Mesendoderm (in vitro differentiated cells): Measurements from ENCODE around the gene CACNA1C.
A peak's percentile ranks its signal among the peaks of the same experiment; 100 is the strongest.

Source experiments
- DNase-seq: peaks from one replicate; pipeline ENCODE4 v3.0.0; 2013
- H2AK5ac ChIP-seq: 2 replicates; pipeline ENCODE4 v1.6.1; 2013; ENCODE audit warnings: low read length, inconsistent platforms
- H2BK120ac ChIP-seq: 2 replicates; pipeline ENCODE4 v1.6.1; 2013; ENCODE audit warnings: low read depth, mild to moderate bottlenecking, low read length, moderate library complexity, mixed read lengths
- H2BK15ac ChIP-seq: replicated peaks from 2 replicates; pipeline ENCODE4 v1.6.1; 2013; ENCODE audit warnings: low read depth, mild to moderate bottlenecking, moderate library complexity
- H2BK5ac ChIP-seq: 2 replicates; pipeline ENCODE4 v1.6.1; 2013; ENCODE audit warnings: low read length, inconsistent platforms
- H3K18ac ChIP-seq: 2 replicates; pipeline ENCODE4 v1.6.1; 2013; ENCODE audit warnings: mild to moderate bottlenecking, low read length, mixed read lengths
- H3K23ac ChIP-seq: one replicate; pipeline ENCODE4 v1.6.1; 2013; ENCODE audit warnings: low read length
- H3K27ac ChIP-seq: 2 replicates; pipeline ENCODE4 v1.5.1; 2013; ENCODE audit warnings: low read depth, mild to moderate bottlenecking, inconsistent platforms, low read length, moderate library complexity
- H3K27me3 ChIP-seq: 2 replicates; pipeline ENCODE4 v1.6.1; 2013; ENCODE audit warnings: low read length, control low read depth, mild to moderate bottlenecking, inconsistent platforms; ENCODE audit not compliant: insufficient read depth, poor library complexity
- H3K36me3 ChIP-seq: 2 replicates; pipeline ENCODE4 v1.6.1; 2013; ENCODE audit warnings: low read length, inconsistent platforms; ENCODE audit not compliant: control insufficient read depth, insufficient read depth
- H3K4ac ChIP-seq: one replicate; pipeline ENCODE4 v1.6.1; 2013; ENCODE audit warnings: low read depth, mild to moderate bottlenecking, low read length, moderate library complexity
- H3K4me1 ChIP-seq: 2 replicates; pipeline ENCODE4 v1.6.1; 2013; ENCODE audit warnings: low read depth, low read length, inconsistent platforms; ENCODE audit not compliant: control insufficient read depth
- H3K4me2 ChIP-seq: 2 replicates; pipeline ENCODE4 v1.6.1; 2013; ENCODE audit warnings: low read length
- H3K4me3 ChIP-seq: 2 replicates; pipeline ENCODE4 v1.5.1; 2013; ENCODE audit warnings: mild to moderate bottlenecking, low read length
- H3K56ac ChIP-seq: one replicate; pipeline ENCODE4 v1.6.1; 2013; ENCODE audit warnings: low read length
- H3K79me1 ChIP-seq: 2 replicates; pipeline ENCODE4 v1.6.1; 2013; ENCODE audit warnings: low read length, inconsistent platforms
- H3K79me2 ChIP-seq: 2 replicates; pipeline ENCODE4 v1.6.1; 2013; ENCODE audit warnings: mild to moderate bottlenecking, low read length; ENCODE audit not compliant: control insufficient read depth, insufficient read depth
- H3K9ac ChIP-seq: 2 replicates; pipeline ENCODE4 v1.6.1; 2013; ENCODE audit warnings: low read length, inconsistent platforms
- H4K5ac ChIP-seq: one replicate; pipeline ENCODE4 v1.6.1; 2013; ENCODE audit warnings: low read length
- H4K8ac ChIP-seq: one replicate; pipeline ENCODE4 v1.6.1; 2013; ENCODE audit warnings: low read depth, mild to moderate bottlenecking, control low read depth, low read length, moderate library complexity
- WGBS: extraction: QIAGEN DNeasy Blood & Tissue Kit; methylation state at CpG from one replicate; pipeline ENCODE4 v1.1.7; 2013; ENCODE audit warnings: low lambda C conversion rate, missing lambda C conversion rate; ENCODE audit not compliant: insufficient coverage; ENCODE audit errors: extremely low coverage; 5-methylcytosine and 5-hydroxymethylcytosine counted together

CACNA1C gene

DNA sequence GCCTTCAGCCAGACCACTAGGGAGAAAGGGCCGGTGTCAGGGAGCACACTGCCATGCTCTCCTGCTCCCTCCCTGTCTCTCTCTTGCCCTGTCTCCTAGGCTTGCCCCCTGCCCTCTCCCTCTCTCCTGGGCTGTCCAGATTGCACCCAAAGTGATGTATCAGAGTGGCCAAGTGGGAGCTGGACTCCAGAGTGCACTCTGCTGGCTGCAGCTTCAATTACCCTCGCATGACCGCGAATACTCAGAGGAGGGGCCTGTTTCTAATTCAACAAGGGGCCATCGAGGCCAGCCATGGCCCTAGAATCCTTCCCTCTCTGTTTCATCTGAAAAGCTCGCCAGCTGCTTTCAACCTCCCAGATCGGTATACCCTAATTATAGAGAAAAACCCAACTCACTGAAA lies 535.6 kb downstream of the CACNA1C start:
- peaks cover 2% of the 10 kb centered on the region for H3K27me3 ChIP-seq
- no peak overlapping the region for H4K5ac ChIP-seq
- no peak overlapping the region for H2BK5ac ChIP-seq
- H3K36me3 ChIP-seq = no peaks in the 10 kb centered on the region
- H3K79me2 ChIP-seq = no peaks in the 10 kb centered on the region
- no peak overlapping the region for H3K23ac ChIP-seq
- peak; percentile 18 for DNase-seq
- no peak overlapping the region for H3K9ac ChIP-seq
- no peaks in the 10 kb centered on the region for H3K79me1 ChIP-seq
- H3K56ac ChIP-seq = no peak overlapping the region
- H2AK5ac ChIP-seq = no peak overlapping the region
- peaks cover 1% of the 10 kb centered on the region for H3K4me1 ChIP-seq
- no peak overlapping the region for H3K4me3 ChIP-seq
- no peak overlapping the region for H3K18ac ChIP-seq
- no CpG with 5 or more reads among the region's 7 CpGs for WGBS
- no peak overlapping the region for H3K27ac ChIP-seq
- no peak overlapping the region for H4K8ac ChIP-seq
- no peak overlapping the region for H2BK120ac ChIP-seq
- H3K4ac ChIP-seq = no peak overlapping the region
- H2BK15ac ChIP-seq = no peak overlapping the region
- H3K4me2 ChIP-seq = no peak overlapping the region

DNA sequence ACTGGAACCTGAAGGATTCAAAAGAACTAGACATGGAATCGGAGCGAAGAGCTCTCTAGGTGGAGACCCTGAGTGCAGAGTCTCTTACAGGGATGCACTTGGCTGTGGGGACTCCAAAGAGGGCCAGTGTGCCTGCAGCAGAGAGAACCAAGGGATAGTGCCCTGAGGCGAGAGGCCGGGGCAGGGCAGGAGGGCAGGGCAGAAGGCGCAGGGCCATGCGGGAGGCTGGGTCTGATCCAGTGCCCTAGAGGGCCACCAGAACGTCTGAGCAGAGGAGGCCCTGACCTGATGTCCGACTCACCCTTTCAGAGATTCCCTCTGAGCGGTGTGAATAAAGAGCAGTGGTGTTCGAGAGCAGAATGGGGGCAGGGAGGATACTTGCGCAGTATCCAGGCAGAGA lies 536.6 kb downstream of the CACNA1C start:
- no CpG with 5 or more reads among the region's 11 CpGs for WGBS
- no peaks in the 10 kb centered on the region for H3K79me2 ChIP-seq
- H3K27me3 ChIP-seq = no peaks in the 10 kb centered on the region
- no peak overlapping the region for H2BK120ac ChIP-seq
- no peak overlapping the region for H2AK5ac ChIP-seq
- no peak overlapping the region for H3K23ac ChIP-seq
- H4K8ac ChIP-seq = no peak overlapping the region
- no peak overlapping the region for H3K4me3 ChIP-seq
- no peak overlapping the region for H2BK15ac ChIP-seq
- no peak overlapping the region for H3K4me2 ChIP-seq
- H3K27ac ChIP-seq = no peak overlapping the region
- peaks cover 1% of the 10 kb centered on the region for H3K4me1 ChIP-seq
- H4K5ac ChIP-seq = no peak overlapping the region
- DNase-seq = no peak
- H2BK5ac ChIP-seq = no peak overlapping the region
- no peak overlapping the region for H3K56ac ChIP-seq
- no peak overlapping the region for H3K18ac ChIP-seq
- H3K9ac ChIP-seq = no peak overlapping the region
- no peaks in the 10 kb centered on the region for H3K79me1 ChIP-seq
- no peaks in the 10 kb centered on the region for H3K36me3 ChIP-seq
- no peak overlapping the region for H3K4ac ChIP-seq

- WGBS = no CpG with 5 or more reads among the region's 5 CpGs
Observed at GRCh38 chr12:2593045-2593444, 540.3 kb downstream of the CACNA1C start.

GRCh38 chr12:2596441-2596840 lies 543.7 kb downstream of the CACNA1C start:
- Histone ChIP-seq H4K8ac (no peak overlapping the region), H2AK5ac (no peak overlapping the region), H3K79me1 (no peaks in the 10 kb centered on the region), H3K36me3 (no peaks in the 10 kb centered on the region), H3K4me3 (no peak overlapping the region), H3K27me3 (no peaks in the 10 kb centered on the region), H3K4me2 (no peak overlapping the region), H3K18ac (no peak overlapping the region), H2BK15ac (no peak overlapping the region), H3K4me1 (no peaks in the 10 kb centered on the region), H2BK120ac (no peak overlapping the region), H3K27ac (no peak overlapping the region), H2BK5ac (no peak overlapping the region), H3K56ac (no peak overlapping the region), H3K23ac (no peak overlapping the region), H3K79me2 (no peaks in the 10 kb centered on the region), H3K9ac (no peak overlapping the region), H4K5ac (no peak overlapping the region), H3K4ac (no peak overlapping the region)
- DNase-seq = no peak
- no CpG with 5 or more reads among the region's 6 CpGs for WGBS

More at GRCh38 chr12:2593045-2593444, 540.3 kb downstream of the CACNA1C start:
- Histone ChIP-seq H3K27ac (no peak overlapping the region), H3K4ac (no peak overlapping the region), H3K36me3 (no peaks in the 10 kb centered on the region), H3K23ac (no peak overlapping the region), H3K4me3 (no peak overlapping the region), H4K8ac (no peak overlapping the region), H2BK120ac (no peak overlapping the region), H3K4me2 (no peak overlapping the region), H3K18ac (no peak overlapping the region), H2BK5ac (no peak overlapping the region), H2BK15ac (no peak overlapping the region), H3K56ac (no peak overlapping the region), H3K9ac (no peak overlapping the region), H4K5ac (no peak overlapping the region), H3K4me1 (no peaks in the 10 kb centered on the region), H3K27me3 (no peaks in the 10 kb centered on the region), H3K79me2 (no peaks in the 10 kb centered on the region), H2AK5ac (no peak overlapping the region), H3K79me1 (no peaks in the 10 kb centered on the region)
- DNase-seq = no peak

DNA sequence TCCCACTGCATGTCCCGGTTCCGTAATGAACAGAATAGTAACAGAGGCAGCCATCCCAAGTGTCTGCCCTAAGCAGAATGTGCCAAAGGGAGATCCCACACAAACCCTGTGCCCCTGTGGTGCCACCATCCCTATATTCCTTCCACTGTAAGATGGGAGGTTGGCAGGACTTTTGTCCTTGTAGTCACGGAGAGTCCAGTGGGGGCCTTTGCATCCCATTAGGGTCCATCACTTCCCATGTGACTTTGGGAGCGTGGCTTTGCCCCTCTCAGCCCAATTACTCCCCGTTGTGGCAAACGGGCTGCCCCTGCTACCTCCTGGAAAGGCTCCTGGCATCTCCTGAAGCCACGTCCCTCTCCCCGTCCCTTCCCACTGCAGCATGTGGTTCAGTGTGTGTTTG lies 552.5 kb downstream of the CACNA1C start:
- Histone ChIP-seq H3K79me2 (no peaks in the 10 kb centered on the region), H3K79me1 (no peaks in the 10 kb centered on the region), H3K23ac (no peak overlapping the region), H3K4me3 (no peak overlapping the region), H3K18ac (no peak overlapping the region), H3K4me2 (no peak overlapping the region), H2AK5ac (no peak overlapping the region), H2BK5ac (no peak overlapping the region), H2BK15ac (no peak overlapping the region), H3K4ac (no peak overlapping the region), H2BK120ac (no peak overlapping the region), H4K8ac (no peak overlapping the region), H3K27ac (no peak overlapping the region), H3K36me3 (no peaks in the 10 kb centered on the region), H4K5ac (no peak overlapping the region), H3K9ac (no peak overlapping the region), H3K4me1 (no peaks in the 10 kb centered on the region), H3K27me3 (no peaks in the 10 kb centered on the region), H3K56ac (no peak overlapping the region)
- DNase-seq = no peak
- no CpG with 5 or more reads among the region's 8 CpGs for WGBS

- H2BK5ac ChIP-seq = no peak overlapping the region
- no peak for DNase-seq
- no peaks in the 10 kb centered on the region for H3K79me1 ChIP-seq
- H3K27ac ChIP-seq = no peak overlapping the region
- H4K5ac ChIP-seq = no peak overlapping the region
- H3K4ac ChIP-seq = no peak overlapping the region
- H3K56ac ChIP-seq = no peak overlapping the region
- H3K23ac ChIP-seq = no peak overlapping the region
- H3K79me2 ChIP-seq = no peaks in the 10 kb centered on the region
- no peaks in the 10 kb centered on the region for H3K36me3 ChIP-seq
- H3K4me2 ChIP-seq = no peak overlapping the region
- no peak overlapping the region for H2BK15ac ChIP-seq
- no peaks in the 10 kb centered on the region for H3K4me1 ChIP-seq
- H3K9ac ChIP-seq = no peak overlapping the region
- no peak overlapping the region for H3K18ac ChIP-seq
- no peak overlapping the region for H2AK5ac ChIP-seq
- H4K8ac ChIP-seq = no peak overlapping the region
- no peaks in the 10 kb centered on the region for H3K27me3 ChIP-seq
- no peak overlapping the region for H3K4me3 ChIP-seq
- WGBS = no CpG with 5 or more reads among the region's 17 CpGs
- H2BK120ac ChIP-seq = no peak overlapping the region
Observed at GRCh38 chr12:2606186-2606910, 553.6 kb downstream of the CACNA1C start.
